CD4-positive, alpha-beta T cell treated with Interferon alpha-2 for 1 hour (primary cell): ENCODE measurements around the gene SV2C.

Experiments
- DNase-seq, 2 donors: peaks; one replicate each; pipeline ENCODE4 v3.0.0-alpha.2; 2020 to 2022

The SV2C gene

DNA sequence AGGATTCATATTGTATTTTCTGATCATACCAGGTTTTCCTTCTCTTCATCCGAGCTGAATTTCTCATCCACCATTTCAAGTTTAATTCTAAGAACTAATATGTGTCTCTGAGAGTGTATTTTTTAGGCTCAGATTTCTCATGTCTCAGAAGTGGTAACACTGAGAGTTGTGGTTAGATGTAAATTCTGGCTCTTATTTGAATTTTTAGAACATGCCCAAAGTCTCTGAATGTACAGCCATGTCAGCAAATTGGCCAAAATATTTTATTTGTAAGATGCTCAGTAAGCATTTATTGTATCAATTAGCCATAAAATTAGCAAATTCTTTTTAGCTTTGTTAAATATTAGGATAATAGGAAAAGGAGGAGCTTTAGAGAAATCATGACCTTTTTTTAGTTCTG lies 16.6 kb downstream of the SV2C start:
- no peak for DNase-seq

DNA sequence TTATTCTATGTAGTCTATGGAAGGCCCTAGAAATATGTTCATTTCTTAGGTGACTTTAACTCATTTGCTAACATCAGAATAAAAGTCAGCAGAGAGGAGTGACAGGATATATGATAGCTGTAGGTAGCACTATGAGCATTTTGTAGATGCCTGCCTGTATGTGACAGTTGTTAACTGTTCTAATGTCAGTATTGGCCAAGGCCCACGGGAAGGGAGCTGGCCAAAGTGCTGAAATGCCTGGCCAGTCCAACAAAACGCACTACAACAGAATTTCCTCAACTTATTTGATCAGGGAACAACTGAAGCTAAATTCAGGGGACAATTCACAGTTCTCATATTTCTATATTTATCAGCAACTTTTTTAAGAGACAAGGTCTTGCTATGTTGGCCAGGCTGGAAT lies 20.8 kb downstream of the SV2C start:
- no peak for DNase-seq

DNA sequence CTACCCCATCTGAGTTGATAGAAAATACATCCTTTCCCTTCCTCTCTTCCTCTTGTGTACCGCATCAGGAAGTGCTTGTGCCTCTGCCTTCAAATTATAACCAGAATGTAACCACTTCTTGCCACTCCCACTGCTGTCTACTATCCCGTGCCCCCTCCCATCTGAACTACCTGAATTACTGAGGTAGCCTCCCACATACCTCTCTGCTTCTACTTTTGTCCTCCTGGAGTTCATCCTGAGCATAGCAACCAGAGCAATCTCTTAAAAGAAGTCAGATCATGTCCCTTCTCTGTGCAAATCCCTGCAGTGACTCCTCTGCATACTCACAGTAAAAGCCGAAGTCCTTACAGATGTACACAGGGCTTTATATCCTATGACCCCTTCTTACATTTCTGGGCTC lies 23.0 kb downstream of the SV2C start:
- DNase-seq = no peak

DNA sequence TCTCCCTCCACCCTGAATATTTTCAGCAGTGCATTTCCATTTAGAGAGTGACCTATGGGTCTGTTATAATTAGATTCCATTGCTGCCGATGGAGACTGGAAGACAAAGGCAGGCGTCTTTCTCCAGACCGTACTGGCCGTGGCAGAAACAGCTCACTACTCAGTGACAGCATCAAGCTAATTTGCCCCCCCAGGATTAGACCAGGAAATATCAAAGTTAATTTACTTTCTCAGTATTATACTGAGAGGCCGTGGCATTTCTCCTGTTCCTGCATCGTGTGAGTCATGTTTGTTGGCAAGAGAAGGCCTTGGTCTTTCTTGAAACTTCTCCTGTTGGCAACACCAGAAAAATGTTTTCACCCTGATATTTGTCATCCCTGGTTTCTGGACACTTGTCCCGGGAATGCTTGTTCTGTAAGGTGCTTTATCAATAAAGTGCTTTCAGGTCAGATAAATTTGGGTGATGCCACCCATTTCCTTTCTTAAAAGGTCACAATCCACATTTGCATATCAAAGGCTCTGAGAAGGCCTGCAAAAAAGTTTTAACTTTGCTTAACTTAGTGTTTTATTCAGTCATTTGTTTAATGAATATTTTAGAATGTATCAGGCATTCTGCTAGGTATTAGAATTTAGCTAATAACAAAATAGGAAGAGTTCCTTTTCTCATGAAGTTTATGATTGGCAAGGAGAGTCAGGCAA lies 28.4 kb downstream of the SV2C start:
- no peak for DNase-seq

DNA sequence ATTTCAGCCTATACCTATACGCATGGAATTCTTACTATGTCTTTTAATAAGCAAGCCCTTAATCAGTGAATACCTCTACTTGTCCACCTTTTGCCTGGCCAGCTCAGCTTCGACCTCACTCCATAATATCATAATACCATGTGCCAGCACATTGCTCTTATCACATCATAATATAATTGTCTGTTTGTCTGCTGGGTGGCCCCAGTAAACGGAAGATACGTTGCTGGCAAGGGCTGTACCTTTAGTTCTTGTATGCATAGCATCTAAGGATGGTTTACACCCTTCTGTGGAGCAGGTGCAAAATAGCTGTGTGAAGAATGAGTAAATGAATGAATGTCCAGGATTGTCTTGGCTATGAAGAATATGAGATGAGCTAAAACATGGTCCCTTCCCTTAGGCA lies 29.9 kb downstream of the SV2C start:
- no peak for DNase-seq

DNA sequence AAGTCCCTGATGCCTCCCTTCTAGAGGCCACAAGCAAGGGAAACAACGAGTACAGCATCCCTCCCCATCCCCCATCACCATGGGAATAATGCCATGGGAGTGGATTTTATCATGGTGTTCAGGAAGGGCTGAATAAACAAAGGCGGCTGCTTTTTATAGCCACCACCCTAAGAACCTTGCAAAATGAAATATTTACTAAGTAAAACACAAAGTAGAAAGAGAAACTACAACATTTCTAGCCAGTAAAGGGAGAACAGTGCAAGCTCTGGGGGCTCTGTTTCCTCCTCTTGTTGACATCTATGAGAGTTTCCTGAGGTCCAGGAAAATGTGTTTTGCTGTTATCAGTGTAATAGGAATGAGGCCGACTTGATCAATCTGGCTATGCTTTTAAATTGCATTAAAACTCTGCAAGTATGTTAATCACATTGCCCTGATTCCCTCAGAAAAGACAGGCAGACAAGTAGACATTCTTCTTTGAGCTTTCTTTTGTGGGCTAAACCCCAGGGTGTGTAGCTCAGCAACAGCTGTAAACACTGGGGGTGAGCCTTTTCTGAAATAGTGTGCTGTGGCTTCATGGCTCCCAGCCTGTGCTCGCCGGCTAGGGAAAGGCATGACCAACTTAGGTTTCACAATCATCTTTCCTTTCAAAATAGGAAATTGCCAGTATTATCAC lies 31.1 kb downstream of the SV2C start:
- DNase-seq = no peak

DNA sequence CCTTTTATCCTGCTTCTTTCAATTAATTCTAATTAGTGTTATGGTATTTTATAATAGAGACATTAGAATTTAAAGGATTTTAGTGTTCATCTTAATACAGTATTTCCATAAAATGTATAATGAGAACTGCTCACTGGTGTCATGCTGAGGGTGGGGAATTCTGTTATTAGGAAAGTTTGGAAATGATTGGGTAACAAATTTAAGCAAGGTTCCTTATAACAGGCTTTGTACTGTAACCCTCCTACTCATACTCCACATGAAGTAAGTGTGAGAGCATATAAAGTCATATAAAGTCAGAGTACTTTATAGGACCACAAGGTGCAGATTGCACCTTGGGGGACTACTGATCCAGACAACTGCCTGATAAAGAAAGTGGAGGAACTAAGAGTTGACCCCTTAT lies 42.2 kb downstream of the SV2C start:
- DNase-seq = no peak

DNA sequence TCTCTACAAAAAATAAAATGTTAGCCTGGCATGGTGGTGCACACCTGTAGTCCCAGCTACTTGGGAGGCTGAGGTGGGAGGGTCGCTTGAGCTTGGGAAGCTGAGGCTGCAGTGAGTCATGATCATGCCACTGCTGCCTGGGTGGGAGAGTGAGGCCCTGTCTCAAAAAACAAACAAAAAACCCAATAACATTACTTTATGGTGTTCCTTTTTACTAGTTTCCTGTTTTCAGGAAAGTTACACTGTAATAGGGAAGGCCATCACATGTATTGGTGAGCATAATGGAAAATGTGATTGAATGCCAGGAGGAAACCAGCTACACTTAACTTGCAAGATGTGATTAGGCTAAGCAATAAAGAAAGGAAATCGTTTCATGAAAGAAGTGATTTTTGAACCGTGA lies 42.7 kb downstream of the SV2C start:
- no peak for DNase-seq

DNA sequence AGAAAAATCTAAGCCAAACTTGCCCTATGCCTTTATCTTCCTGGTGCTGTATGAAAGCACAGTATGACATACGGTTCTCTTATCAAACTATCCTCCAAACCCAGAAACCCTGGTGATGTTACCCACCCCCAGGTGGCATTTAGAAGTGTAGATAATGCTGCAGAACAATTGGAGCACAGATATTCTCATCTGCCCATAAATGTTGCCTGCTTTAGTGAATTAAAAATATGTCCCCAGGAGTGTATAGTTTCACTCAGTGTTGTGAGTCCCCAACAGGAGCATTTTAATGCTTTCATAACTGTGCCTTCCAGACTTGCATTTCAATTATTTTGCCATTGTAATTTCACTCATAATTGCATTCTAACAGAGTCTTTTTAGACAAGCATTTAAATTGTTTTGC lies 50.8 kb downstream of the SV2C start:
- DNase-seq = no peak

DNA sequence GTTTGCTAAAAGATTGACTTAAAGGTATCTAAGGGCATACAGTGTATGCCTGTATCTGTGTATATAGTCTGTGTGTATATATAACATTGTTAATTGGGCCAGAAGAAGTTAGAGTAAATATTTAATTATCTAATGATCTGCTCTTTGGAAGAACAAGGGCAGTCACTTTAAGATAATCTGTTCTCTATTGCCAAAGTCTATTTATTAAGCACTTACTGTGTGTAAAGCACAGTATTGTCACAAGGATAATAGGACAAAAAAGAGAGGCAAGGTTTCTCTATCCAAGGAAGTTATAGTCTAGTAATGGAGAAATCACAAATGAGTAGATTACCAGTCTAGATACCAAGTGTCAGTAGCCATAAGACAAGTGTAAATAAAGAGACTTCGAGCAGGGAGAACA lies 51.5 kb downstream of the SV2C start:
- no peak for DNase-seq

DNA sequence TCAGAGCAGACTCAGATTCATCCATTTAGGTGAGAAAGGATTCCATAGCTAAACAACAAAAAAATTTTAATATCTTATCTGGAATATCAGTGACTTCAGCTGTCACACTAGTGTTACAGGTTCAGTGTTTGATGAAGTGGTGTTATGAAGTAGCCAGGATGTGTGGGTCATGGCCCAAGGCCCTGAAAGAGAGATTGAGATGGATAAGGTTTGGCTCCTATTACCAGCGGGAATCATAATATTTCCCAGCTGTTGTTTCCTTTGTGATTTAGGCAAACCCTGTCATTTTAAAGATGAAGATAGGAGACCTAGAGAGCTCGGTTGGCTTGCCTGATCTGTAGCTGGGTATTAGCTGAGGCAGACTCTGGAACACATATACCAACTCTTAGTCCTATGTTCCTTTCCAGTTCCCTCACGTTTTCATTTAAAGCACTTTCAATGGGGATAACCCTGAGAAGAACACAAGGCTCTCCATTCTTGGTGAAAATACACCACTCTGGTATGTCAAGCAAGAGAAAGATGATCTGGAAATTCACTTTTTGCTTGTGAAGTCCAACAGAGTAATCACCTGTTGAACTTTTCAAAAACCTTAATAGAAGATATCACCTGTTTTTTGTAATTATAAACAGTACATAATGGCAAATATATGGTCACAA lies 54.8 kb downstream of the SV2C start:
- DNase-seq = no peak

DNA sequence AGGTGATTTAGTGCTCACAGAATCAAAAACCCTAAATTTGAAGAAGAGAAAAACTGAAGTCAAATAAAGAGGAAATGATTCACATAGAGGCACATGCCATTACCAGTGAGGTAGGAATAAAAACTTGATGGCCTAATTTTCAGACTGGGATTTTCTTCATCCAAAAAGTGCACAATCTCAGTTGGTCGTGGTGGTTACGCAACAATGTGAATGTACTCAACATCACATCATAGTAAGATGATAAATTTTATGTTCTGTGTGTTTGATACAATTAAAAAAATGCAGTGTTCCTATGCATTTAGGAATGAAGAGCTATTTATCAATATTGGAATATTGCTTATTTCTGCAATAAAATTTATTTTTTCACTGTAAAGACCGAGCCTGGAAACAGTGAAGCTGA lies 60.7 kb downstream of the SV2C start:
- DNase-seq = no peak

DNA sequence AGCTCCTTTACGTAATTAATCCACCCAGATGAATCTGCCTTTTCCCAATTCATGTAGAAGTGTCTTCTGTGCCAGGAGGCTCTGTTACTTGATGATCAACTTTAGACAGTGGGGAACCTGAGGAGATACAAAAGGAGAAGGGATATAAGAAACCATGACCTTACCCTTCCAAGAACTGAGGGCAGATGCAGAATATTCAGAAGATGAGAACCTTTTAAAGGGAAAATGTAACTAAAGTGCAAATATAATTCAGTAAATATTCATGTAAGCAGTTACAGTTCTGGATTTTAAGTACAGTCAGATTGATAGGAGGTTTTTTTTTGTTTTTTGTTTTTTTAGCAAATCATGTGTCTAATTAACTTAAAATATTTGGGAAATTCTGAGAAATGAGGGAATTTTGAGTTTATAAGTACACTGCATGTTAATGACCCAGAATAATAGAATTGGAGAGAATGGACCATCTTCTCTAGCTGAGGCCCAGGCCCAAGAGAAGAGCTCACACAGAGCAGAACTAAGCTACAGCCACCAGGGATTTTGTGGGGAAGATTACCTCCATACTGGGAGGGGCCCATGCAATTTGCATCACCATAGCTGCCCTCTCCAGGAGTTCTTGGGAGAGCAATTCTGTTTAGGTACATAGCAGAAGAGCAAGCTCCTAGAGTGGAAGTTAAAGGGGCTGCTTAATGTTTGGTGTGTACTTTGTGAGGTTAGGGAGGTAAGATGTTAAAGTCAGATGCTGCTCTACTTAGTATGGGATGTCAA lies 61.5 kb downstream of the SV2C start:
- no peak for DNase-seq

DNA sequence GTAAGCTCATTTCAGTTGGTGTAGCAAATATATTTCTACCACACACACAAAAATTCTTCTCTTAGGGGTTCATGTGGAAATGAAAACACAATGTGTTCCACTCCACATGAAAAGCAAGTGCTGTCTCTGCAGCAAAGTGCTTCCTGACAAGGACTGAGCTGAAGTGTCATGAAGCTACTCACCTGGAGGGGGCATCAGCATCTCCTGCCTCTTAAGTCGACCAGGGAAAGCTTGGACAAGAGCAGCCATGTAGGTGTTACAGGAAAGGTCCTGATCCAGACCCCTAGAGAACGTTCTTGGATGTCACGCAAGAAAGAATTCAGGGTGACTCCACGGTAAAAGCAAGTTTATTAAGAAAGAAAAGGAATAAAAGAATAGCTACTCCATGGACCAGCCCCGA lies 62.8 kb downstream of the SV2C start:
- DNase-seq = peak in 1 of 2 donors; percentile 12

DNA sequence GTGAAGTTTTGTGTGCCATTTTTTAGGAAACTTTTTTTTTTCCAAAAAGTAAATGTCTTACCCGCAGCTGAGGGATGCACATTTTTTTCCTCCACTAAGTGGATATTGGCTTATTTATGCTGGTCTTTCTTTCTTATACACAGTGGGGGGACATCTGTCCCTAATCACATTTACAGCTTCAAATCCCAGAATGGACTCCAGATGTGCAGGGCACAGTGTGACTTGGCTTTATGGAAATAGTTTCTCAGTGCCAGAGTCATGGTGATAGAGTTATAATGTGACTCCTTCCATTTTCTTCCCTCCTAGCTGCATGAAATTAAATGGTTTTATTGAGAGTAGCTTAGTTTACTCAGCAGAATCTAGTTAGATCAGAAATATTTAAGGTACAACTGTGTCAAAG lies 66.5 kb downstream of the SV2C start:
- DNase-seq = no peak

DNA sequence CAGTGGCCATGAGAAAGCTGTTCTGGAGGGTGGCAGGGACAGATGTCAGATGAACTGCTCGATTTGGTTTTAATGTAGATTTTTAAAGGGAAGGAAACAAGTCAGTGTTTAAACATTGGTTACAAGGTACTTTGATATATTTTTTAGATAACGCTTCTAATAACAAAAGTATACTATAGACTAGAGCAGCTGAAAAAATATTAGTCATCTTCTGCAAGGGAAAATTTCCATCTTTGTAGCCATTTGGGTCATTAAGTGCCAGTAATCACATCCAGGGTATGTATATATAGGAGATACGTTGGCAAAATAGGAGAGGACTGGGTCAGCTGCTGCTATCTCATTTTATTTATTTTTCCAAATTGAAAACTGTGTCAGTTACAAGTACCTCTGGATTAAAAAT lies 69.0 kb downstream of the SV2C start:
- DNase-seq = no peak

DNA sequence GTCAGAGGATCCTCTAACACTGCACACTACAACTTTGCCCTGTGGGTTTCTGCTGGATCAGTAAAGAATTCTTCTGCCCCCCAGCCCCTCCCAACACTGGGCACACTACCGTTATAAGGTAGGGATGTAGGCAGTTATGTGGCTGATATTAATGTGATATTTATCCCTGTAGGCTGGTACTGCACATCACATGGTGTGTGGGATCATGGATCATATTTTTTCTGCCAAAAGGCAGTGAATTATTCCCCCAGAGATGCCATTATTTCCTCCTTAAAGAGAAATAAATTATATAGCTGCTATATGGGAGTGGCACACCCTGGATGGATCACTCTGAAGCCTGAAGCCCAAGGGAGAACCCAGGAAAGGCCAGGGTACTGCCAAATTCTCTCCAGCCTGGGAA lies 69.5 kb downstream of the SV2C start:
- DNase-seq = no peak

DNA sequence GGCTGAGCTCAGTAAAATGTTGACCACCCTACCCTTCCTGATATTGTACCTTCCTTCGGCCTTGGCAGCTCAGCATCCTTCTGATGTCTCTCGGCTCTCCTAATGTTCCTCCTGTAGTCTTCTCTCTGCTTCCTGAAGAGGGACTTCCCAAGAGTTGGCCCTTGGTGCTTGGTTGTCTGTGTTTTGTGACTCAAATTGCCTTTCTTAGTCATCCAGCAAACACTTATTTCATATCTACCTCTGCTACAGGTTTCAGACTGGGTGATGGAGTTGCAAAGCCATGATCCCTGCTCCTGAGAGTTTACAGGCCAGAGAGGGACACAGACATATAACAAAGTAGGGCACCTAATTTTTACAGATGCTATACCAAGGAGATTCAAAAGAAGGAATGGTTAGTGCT lies 70.1 kb downstream of the SV2C start:
- no peak for DNase-seq

DNA sequence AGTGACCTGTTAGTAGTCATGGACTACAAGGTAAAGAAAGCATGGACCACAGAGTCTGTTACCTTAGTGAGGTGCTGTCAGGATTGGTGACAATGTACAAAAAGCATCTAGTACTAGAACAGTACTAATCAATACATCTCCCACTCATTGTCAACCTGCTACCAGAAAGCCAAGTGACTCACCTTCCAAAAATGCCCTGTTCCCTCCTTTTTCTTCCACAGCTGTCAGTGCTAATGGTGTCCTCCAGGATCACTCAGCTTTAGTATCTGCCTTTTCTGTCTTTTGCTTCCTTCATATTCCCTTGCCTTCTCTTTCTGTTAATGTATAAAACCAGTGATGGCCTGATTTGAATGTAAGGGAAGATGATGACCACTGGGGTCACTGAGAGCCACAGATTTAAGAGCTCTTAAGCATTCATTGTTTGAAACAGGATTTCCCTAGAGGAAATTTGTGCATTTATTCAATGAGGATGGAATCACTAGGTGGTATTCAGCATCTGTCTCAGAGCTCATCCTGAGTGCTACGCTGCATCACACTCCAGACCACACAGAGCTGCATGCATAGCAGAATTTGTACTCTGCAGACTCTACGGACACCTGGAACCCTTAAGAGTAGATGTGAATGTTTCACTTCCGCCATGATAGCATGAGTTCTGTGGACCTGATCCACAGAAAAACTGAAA lies 71.0 kb downstream of the SV2C start:
- DNase-seq = no peak

DNA sequence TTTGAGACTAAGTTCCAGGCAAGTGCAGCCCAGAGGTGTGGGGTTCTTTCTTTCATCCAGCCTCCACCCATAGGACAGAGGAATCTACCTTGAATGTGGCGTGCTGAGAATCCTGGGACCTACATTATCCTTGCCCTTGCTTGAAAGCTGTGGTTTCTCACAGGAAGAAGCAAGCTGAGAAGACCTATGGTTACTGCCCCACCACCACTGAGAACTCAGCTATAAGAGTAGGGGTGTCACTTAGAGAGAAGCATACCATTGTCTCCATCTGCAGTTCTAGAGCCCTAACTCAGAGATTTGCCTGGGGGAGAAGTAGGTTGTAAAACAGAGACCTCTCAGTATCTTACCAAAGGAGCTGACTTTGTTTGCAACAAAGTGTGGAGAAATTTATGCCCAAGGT lies 72.4 kb downstream of the SV2C start:
- no peak for DNase-seq

DNA sequence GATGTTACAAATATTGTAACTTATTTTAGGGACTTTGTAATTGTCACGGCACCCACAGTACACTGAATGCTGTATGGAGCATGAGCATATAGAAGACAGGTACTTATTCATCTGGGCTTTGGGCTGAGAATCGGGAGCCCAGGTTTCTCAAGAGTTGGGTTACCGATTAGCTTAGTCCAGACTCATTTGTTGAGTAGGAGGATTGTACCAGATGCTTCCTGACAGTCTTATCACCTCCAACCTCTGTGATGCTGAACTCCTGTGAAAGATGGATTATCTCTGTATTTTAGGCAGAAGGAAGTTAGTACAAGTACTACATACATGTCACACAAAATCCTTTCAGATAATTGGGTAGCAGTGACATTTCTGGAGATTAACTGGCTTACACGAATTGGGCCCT lies 79.2 kb downstream of the SV2C start:
- no peak for DNase-seq

DNA sequence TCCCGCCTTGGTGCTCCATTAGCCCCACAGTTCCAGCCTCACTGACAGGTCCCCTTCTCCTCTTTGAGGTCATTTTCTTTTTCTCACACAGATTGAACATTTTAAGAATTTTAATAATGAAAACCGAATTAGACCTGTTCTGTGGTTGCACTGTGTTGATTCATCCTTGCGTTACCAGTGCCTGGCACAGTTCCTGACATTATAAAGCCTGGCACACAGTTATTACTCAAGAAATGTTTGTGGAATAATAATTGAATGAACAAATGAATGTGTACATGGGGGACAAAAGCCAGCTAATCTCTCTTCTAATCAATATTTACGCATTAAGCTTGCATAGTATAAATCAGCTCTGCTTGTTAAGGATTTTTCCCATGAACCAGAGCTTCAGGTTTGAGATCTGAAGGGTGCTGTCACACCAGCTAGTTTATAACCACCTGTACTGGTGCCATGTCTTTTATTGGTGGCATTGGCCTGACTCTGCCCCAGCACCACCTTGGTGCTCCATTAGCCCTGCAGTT lies 80.0 kb downstream of the SV2C start:
- no peak for DNase-seq

DNA sequence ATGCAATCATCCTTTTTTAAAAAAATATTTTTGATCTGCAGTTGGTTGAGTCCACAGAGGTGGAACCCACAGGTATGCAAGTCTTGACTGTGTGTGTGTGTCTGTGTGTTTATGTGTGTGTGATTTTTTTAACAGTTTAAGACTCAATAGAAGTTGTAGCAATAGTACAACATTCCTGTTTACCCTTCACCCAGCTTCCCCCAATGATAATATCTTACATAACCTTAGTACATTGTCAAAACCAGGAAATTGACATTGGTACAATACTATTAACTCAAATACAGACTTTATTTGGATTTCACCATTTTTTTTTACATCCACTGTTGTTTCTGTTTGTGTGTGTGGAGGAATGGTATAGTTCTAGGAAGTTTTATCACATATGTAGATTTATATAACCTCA lies 81.8 kb downstream of the SV2C start:
- DNase-seq = no peak
